K562 (cell line): Measurements from ENCODE around the gene DNAH9. TPM values are rescaled to one million over a fixed set of nuclear protein-coding genes. Genes with fewer than 3 reads are reported as not detected.

ENCODE experiments used
- BCL6 ChIP-seq: fragments of 250-450 bp; sonication (Bioruptor Pico); IDR thresholded peaks from 2 replicates; pipeline ENCODE4 v1.4.0; 2020
- CEBPB ChIP-seq: fragments of 450-650 bp; IDR thresholded peaks from 2 replicates; pipeline ENCODE4 v1.6.1; 2016; ENCODE audit warnings: missing genetic modification characterization, missing compliant biosample characterization
- COPS2 ChIP-seq: fragments of 450-650 bp; conservative IDR thresholded peaks from 2 replicates; pipeline ENCODE4 v1.6.1; 2016; ENCODE audit warnings: mild to moderate bottlenecking, moderate library complexity
- ELF2 ChIP-seq: fragments of 250-450 bp; sonication (Bioruptor Pico); IDR thresholded peaks from 2 replicates; pipeline ENCODE4 v1.5.0; 2021; ENCODE audit warnings: mild to moderate bottlenecking
- ILK ChIP-seq: fragments of 450-650 bp; IDR thresholded peaks from 2 replicates; pipeline ENCODE4 v1.6.1; 2016; ENCODE audit warnings: missing genetic modification characterization, low read depth, mild to moderate bottlenecking, missing compliant biosample characterization, moderate library complexity, borderline replicate concordance
- MXD1 ChIP-seq: fragments of 250-450 bp; sonication (Bioruptor Pico); IDR thresholded peaks from 2 replicates; pipeline ENCODE4 v1.8.0; 2021; ENCODE audit warnings: borderline replicate concordance, mild to moderate bottlenecking, moderate library complexity; ENCODE audit not compliant: poor library complexity, severe bottlenecking
- PHF21A ChIP-seq: fragments of 450-650 bp; IDR thresholded peaks from 2 replicates; pipeline ENCODE4 v1.6.1; 2017; ENCODE audit warnings: low read depth, borderline replicate concordance
- PURB ChIP-seq: sonication (generic); formaldehyde crosslinking; IDR thresholded peaks from 2 replicates; pipeline ENCODE4 v1.9.0; 2021; ENCODE audit warnings: low read depth, mild to moderate bottlenecking, missing genetic modification reagents
- RAD21 ChIP-seq, 2 experiments: fragments of 250-450 bp in 1 of 2; fragments of 450-650 bp in 1 of 2; sonication (Bioruptor Pico) in 1 of 2; formaldehyde crosslinking in 1 of 2; IDR thresholded peaks in 1 of 2; conservative IDR thresholded peaks in 1 of 2; 2 replicates each; pipeline versions ENCODE4 v1.4.0 to v1.8.0; 2020 to 2022; ENCODE audit warnings: mild to moderate bottlenecking in 2 of 2, moderate library complexity in 1 of 2
- RCOR1 ChIP-seq, 2 experiments: IDR thresholded peaks; 2 replicates each; pipeline ENCODE4 v1.6.1; 2012; ENCODE audit warnings: low read depth in 2 of 2, low read length in 2 of 2, borderline replicate concordance in 1 of 2, improper control_type of control experiment in 1 of 2
- SNAPC5 ChIP-seq: fragments of 250-450 bp; sonication (Bioruptor Pico); IDR thresholded peaks from 2 replicates; pipeline ENCODE4 v1.8.0; 2021; ENCODE audit warnings: moderate library complexity, mild to moderate bottlenecking, inconsistent platforms
- TFAM ChIP-seq: fragments of 250-450 bp; sonication (Bioruptor Pico); conservative IDR thresholded peaks from 2 replicates; pipeline ENCODE4 v1.5.0; 2021; ENCODE audit warnings: mild to moderate bottlenecking, moderate library complexity
- TFAP4 ChIP-seq: sonication (generic); formaldehyde crosslinking; IDR thresholded peaks from 2 replicates; pipeline ENCODE4 v1.8.0; 2022; ENCODE audit warnings: missing genetic modification reagents, mild to moderate bottlenecking, moderate library complexity, borderline replicate concordance
- ZBTB2 ChIP-seq: fragments of 450-650 bp; IDR thresholded peaks from 2 replicates; pipeline ENCODE4 v1.6.1; 2016; ENCODE audit warnings: antibody characterized with exemption
- ZBTB43 ChIP-seq: sonication (generic); formaldehyde crosslinking; IDR thresholded peaks from 2 replicates; pipeline ENCODE4 v1.8.0; 2023; ENCODE audit warnings: mild to moderate bottlenecking, missing genetic modification reagents
- ZBTB9 ChIP-seq: fragments of 450-650 bp; formaldehyde crosslinking; IDR thresholded peaks from 2 replicates; pipeline ENCODE4 v1.4.0; 2020; ENCODE audit warnings: mild to moderate bottlenecking, moderate library complexity
- ZKSCAN3 ChIP-seq: fragments of 250-450 bp; sonication (Bioruptor Pico); IDR thresholded peaks from 2 replicates; pipeline ENCODE4 v1.4.0; 2020
- ZNF197 ChIP-seq: fragments of 200-800 bp; sonication (Bioruptor generic); IDR thresholded peaks from 2 replicates; pipeline ENCODE4 v1.6.1; 2016; ENCODE audit warnings: low read depth, missing genetic modification characterization, missing compliant biosample characterization
- ZNF212 ChIP-seq: fragments of 450-650 bp; formaldehyde crosslinking; IDR thresholded peaks from 2 replicates; pipeline ENCODE4 v1.4.0; 2020; ENCODE audit warnings: mild to moderate bottlenecking
- ZNF280A ChIP-seq: fragments of 450-650 bp; IDR thresholded peaks from 2 replicates; pipeline ENCODE4 v1.6.1; 2018; ENCODE audit warnings: mild to moderate bottlenecking, low read depth; ENCODE audit not compliant: partially characterized antibody
- ZNF695 ChIP-seq: fragments of 450-650 bp; formaldehyde crosslinking; IDR thresholded peaks from 2 replicates; pipeline ENCODE4 v1.4.0; 2020; ENCODE audit warnings: mild to moderate bottlenecking, moderate library complexity
- ZNF780A ChIP-seq: fragments of 250-450 bp; sonication (Bioruptor Pico); IDR thresholded peaks from 2 replicates; pipeline ENCODE4 v1.5.0; 2021; ENCODE audit warnings: mild to moderate bottlenecking
- polyA plus RNA-seq, 8 experiments: library from polyadenylated mRNA; depleted of rRNA in 4 of 8; stranded (reverse) in 5 of 8; unstranded in 3 of 8; fragments of >200 nt; fragmentation: Nextera tagmentation in 2 of 8; fragmentation: Illumina TruSeq in 1 of 8; extraction: Ambion mirVana in 2 of 8; extraction: Trizol in 1 of 8; gene quantifications; 2 replicates each; pipeline versions ENCODE4 v1.2.1 to v1.2.3, GENCODE V29; 2011 to 2014; ENCODE audit warnings: inconsistent platforms in 1 of 8, missing spikeins in 1 of 8
- total RNA-seq, 7 experiments: library from RNA; depleted of rRNA in 6 of 7; stranded (reverse); fragments of >200 nt in 6 of 7; fragmentation: Illumina TruSeq in 2 of 7; extraction: Trizol in 2 of 7; gene quantifications; 2 replicates each; pipeline versions ENCODE4 v1.2.1 to v1.2.3, GENCODE V29; 2011 to 2021; ENCODE audit warnings: low replicate concordance in 1 of 7

The DNAH9 gene
- total and polyA plus RNA-seq, 9 of the 15 experiments (the other 6 are each of a cell fraction or from before 2014, with no cell fraction given), result not detected

- TF ChIP-seq PHF21A (peak; percentile 29; the same call in 1 of the 2 replicates), SNAPC5 (CRISPR knock-in tag) (no peak), ZBTB9 (CRISPR knock-in tag) (0 out of 2 replicates have a peak, but pooled peaks have one; percentile 90), RAD21 (CRISPR knock-in tag; conservative IDR thresholded peaks at IDR 0.05 in 1 of 2, IDR thresholded peaks at IDR 0.05 in 1 of 2) (no peak), MXD1 (CRISPR knock-in tag) (peak; percentile 38), RCOR1 (IDR thresholded peaks at IDR 0.05; ENCODE audit: borderline replicate concordance in 1 of 2, low read depth in 2 of 2, low read length in 2 of 2) (peak; percentile 71 to 95; a peak in 3 of 4 replicates), ZNF212 (CRISPR knock-in tag) (no peak), CEBPB (tag) (peak; percentile 58), ILK (tag) (peak; percentile 16; the same call in 1 of the 2 replicates), ZNF780A (CRISPR knock-in tag) (no peak), ZNF280A (no peak), COPS2 (no peak), TFAP4 (peak; percentile 75), ZBTB2 (no peak), BCL6 (peak; percentile 84; the same call in 1 of the 2 replicates), ZNF695 (no peak), TFAM (no peak), ELF2 (CRISPR knock-in tag) (no peak), ZBTB43 (CRISPR knock-in tag) (no peak), ZKSCAN3 (CRISPR knock-in tag) (no peak), PURB (CRISPR knock-in tag) (no peak), ZNF197 (peak; percentile 98)
Measured at GRCh38 chr17:11908711-11909146, 310.5 kb downstream of the DNAH9 start (continued).
